GM12878 (cell line): Measurements from ENCODE around the gene BSND. TPM values are rescaled to one million over a fixed set of nuclear protein-coding genes. Genes with fewer than 3 reads are reported as not detected.

Source experiments
- ATAC-seq: fragments of 200-7000 bp; cut with Tn5 transposase; 3 replicates; pipeline ENCODE4 v1.9.1; 2020; ENCODE audit warnings: mild to moderate bottlenecking, moderate library complexity
- BruUV-seq: library from RNA; stranded (reverse); fragments of 400-500 nt; replicated peaks from 2 replicates; lab custom pipeline; 2021; lab: Mats Ljungman, UMichigan
- CTCF ChIA-PET: fragments of 300-600 bp; sonication (Branson Sonifier 250); formaldehyde crosslinking; extraction: SDS; loops from one replicate; lab custom pipeline; 2021; ENCODE audit warnings: inconsistent platforms; lab: Yijun Ruan, JAX
- POLR2A ChIA-PET: fragments of 350-600 bp; formaldehyde crosslinking; extraction: SDS; loops from one replicate; lab custom pipeline; 2021; ENCODE audit warnings: inconsistent platforms; lab: Charles Lee
- RAD21 ChIA-PET: fragments of 300-600 bp; sonication (Branson Sonifier 250); formaldehyde crosslinking; loops from one replicate; lab custom pipeline; 2023; ENCODE audit warnings: antibody characterized with exemption; ENCODE audit not compliant: unreplicated experiment; lab: Charles Lee
- SMC1A ChIA-PET: fragments of 300-600 bp; sonication (Branson Sonifier 250); formaldehyde crosslinking; loops from one replicate; lab custom pipeline; 2023; ENCODE audit not compliant: unreplicated experiment, uncharacterized antibody; lab: Charles Lee
- DNase-seq: peaks from one replicate; pipeline ENCODE4 v3.0.0-alpha.2; 2011; ENCODE audit warnings: low read depth, low spot score
- FAIRE-seq: peaks from 3 replicates; lab custom pipeline; 2011; peaks lifted over from hg19 to GRCh38; lab: Jason Lieb, UNC
- H2AFZ ChIP-seq: 2 replicates; pipeline ENCODE4 v1.6.0; 2011; ENCODE audit warnings: low read depth, low read length, control low read depth; ENCODE audit not compliant: control insufficient read depth
- H3K27ac ChIP-seq: 2 replicates; pipeline ENCODE4 v1.5.1; 2011; ENCODE audit warnings: control low read depth; ENCODE audit not compliant: control insufficient read depth, insufficient read depth
- H3K27me3 ChIP-seq, 2 experiments: replicated peaks in 1 of 2; 2 replicates each; pipeline versions ENCODE4 v1.6.0 to v1.6.1; 2011; ENCODE audit warnings: low read length in 1 of 2; ENCODE audit not compliant: control insufficient read depth in 2 of 2, insufficient read depth in 2 of 2
- H3K36me3 ChIP-seq, 2 experiments: 2 replicates each; pipeline ENCODE4 v1.5.1; 2011; ENCODE audit warnings: low read length in 1 of 2; ENCODE audit not compliant: control insufficient read depth in 2 of 2, insufficient read depth in 2 of 2
- H3K4me1 ChIP-seq: 2 replicates; pipeline ENCODE4 v1.6.1; 2011; ENCODE audit warnings: mild to moderate bottlenecking, low read length, moderate library complexity, mixed read lengths; ENCODE audit not compliant: control insufficient read depth, insufficient read depth
- H3K4me2 ChIP-seq: 2 replicates; pipeline ENCODE4 v1.6.0; 2011; ENCODE audit warnings: control low read depth; ENCODE audit not compliant: control insufficient read depth, insufficient read depth
- H3K4me3 ChIP-seq: fragments of 200-600 bp; sonication (generic); 2 replicates; pipeline ENCODE4 v1.5.1; 2016
- H3K79me2 ChIP-seq: 2 replicates; pipeline ENCODE4 v1.6.0; 2011; ENCODE audit warnings: low read length; ENCODE audit not compliant: control insufficient read depth, insufficient read depth
- H3K9ac ChIP-seq: 2 replicates; pipeline ENCODE4 v1.8.0; 2011; ENCODE audit warnings: low read length, control low read depth, mixed read lengths; ENCODE audit not compliant: control insufficient read depth, insufficient read depth
- H3K9me3 ChIP-seq: replicated peaks from 3 replicates; pipeline ENCODE4 v1.5.1; 2011; ENCODE audit warnings: mild to moderate bottlenecking, low read length; ENCODE audit not compliant: control insufficient read depth, insufficient read depth
- H4K20me1 ChIP-seq: 2 replicates; pipeline ENCODE4 v1.6.0; 2011; ENCODE audit not compliant: control insufficient read depth, insufficient read depth
- CHD1 ChIP-seq: IDR thresholded peaks from 2 replicates; pipeline ENCODE4 v1.6.1; 2012; ENCODE audit warnings: low read depth, low read length, improper control_type of control experiment
- E2F4 ChIP-seq: IDR thresholded peaks from 2 replicates; pipeline ENCODE4 v1.6.1; 2012; ENCODE audit warnings: low read depth, low read length, improper control_type of control experiment
- EED ChIP-seq: sonication (generic); IDR thresholded peaks from 2 replicates; pipeline ENCODE4 v1.6.1; 2016; ENCODE audit warnings: antibody characterized with exemption, low read depth
- HDGF ChIP-seq: fragments of 450-650 bp; IDR thresholded peaks from 2 replicates; pipeline ENCODE4 v1.6.1; 2016; ENCODE audit warnings: antibody characterized with exemption
- JUNB ChIP-seq: IDR thresholded peaks from 2 replicates; pipeline ENCODE4 v1.6.1; 2016; ENCODE audit warnings: antibody characterized with exemption, mild to moderate bottlenecking
- MYC ChIP-seq: IDR thresholded peaks from 2 replicates; pipeline ENCODE4 v1.6.1; 2011; ENCODE audit warnings: mild to moderate bottlenecking, low read length, moderate library complexity, inconsistent platforms; ENCODE audit not compliant: insufficient read depth, insufficient replicate concordance, insufficient read length, severe bottlenecking
- NFXL1 ChIP-seq: fragments of 450-650 bp; IDR thresholded peaks from 2 replicates; pipeline ENCODE4 v1.6.1; 2017; ENCODE audit warnings: antibody characterized with exemption, mild to moderate bottlenecking, borderline replicate concordance
- RB1 ChIP-seq: fragments of 450-650 bp; formaldehyde crosslinking; IDR thresholded peaks from 2 replicates; pipeline ENCODE4 v1.6.1; 2017; ENCODE audit warnings: mild to moderate bottlenecking, borderline replicate concordance
- SMARCA5 ChIP-seq: fragments of 450-650 bp; IDR thresholded peaks from 2 replicates; pipeline ENCODE4 v1.6.1; 2017; ENCODE audit warnings: mild to moderate bottlenecking
- SREBF2 ChIP-seq: IDR thresholded peaks from 2 replicates; pipeline ENCODE4 v1.6.1; 2012; ENCODE audit warnings: mild to moderate bottlenecking, low read length
- SRF ChIP-seq, 2 experiments: IDR thresholded peaks; 2 replicates each; pipeline ENCODE4 v1.6.1; 2011; ENCODE audit warnings: low read depth in 2 of 2, low read length in 2 of 2, mild to moderate bottlenecking in 1 of 2, moderate library complexity in 1 of 2
- STAT1 ChIP-seq: fragments of 450-650 bp; conservative IDR thresholded peaks from 2 replicates; pipeline ENCODE4 v1.6.1; 2014; ENCODE audit warnings: antibody characterized with exemption, mild to moderate bottlenecking
- WGBS: methylation state at CpG from one replicate; pipeline ENCODE4 v1.1.6; 2016; ENCODE audit warnings: low lambda C conversion rate; ENCODE audit not compliant: insufficient replicate concordance, insufficient coverage; ENCODE audit errors: missing lambda C conversion rate; 5-methylcytosine and 5-hydroxymethylcytosine counted together
- in situ Hi-C: fragments of 300-500 bp; cut with MboI; formaldehyde crosslinking; loops from 9 replicates; pipeline ENCODE4 v1.14.3; 2018; ENCODE audit warnings: mixed read lengths
- intact Hi-C: fragments of 100-400 bp; cut with micrococcal nuclease; formaldehyde crosslinking; loops from one replicate; pipeline ENCODE4 v1.14.2; 2022; ENCODE audit not compliant: unreplicated experiment
- polyA plus RNA-seq, 11 experiments: library from polyadenylated mRNA; depleted of rRNA in 4 of 11; unstranded in 6 of 11; stranded (reverse) in 5 of 11; fragments of >200 nt; fragmentation: Nextera tagmentation in 4 of 11; fragmentation: Illumina TruSeq in 1 of 11; extraction: Ambion mirVana in 4 of 11; extraction: Trizol in 1 of 11; gene quantifications; 1 replicate in 1 of 11; 2 replicates in 10 of 11; pipeline versions ENCODE4 v1.2.1 to v1.2.3, GENCODE V29; 2011 to 2016; ENCODE audit warnings: inconsistent platforms in 2 of 11, missing spikeins in 2 of 11, low read depth in 1 of 11
- total RNA-seq, 4 experiments: library from RNA; depleted of rRNA in 3 of 4; stranded (reverse); fragments of >200 nt in 3 of 4; fragmentation: Illumina TruSeq in 1 of 4; extraction: Trizol in 1 of 4; gene quantifications; 2 replicates each; pipeline versions ENCODE4 v1.2.1 to v1.2.3, GENCODE V29; 2013 to 2021

BSND gene
- total and polyA plus RNA-seq, 10 of the 15 experiments (the other 5 are each of a cell fraction or from before 2014, with no cell fraction given), result not detected

GRCh38 chr1:54988975-54989374, 9.8 kb upstream of the BSND start:
- ChIA-PET RAD21 (interaction anchor here (0.9 to 1.5 kb wide), 3 partner anchors 38 to 54 kb away, joined by 3 to 7 read pairs (median 5); no protein-coding TSS in a partner anchor), CTCF (interaction anchor here (1.1 to 19.5 kb wide), 2 partner anchors 33 to 41 kb away, joined by 5 to 436 read pairs; no protein-coding TSS in a partner anchor)
- in situ Hi-C loops, result no loop called here

More at GRCh38 chr1:54988975-54989374, 9.8 kb upstream of the BSND start:
- Histone ChIP-seq H4K20me1 (no peaks in the 10 kb centered on the region), H2AFZ (no peak overlapping the region), H3K4me1 (no peaks in the 10 kb centered on the region), H3K27ac (no peak overlapping the region), H3K9ac (no peak overlapping the region), H3K27me3 (peaks cover 0 to under 1% of the 10 kb centered on the region in 2 experiments; a peak in 3 of 4 replicates), H3K4me2 (no peak overlapping the region), H3K4me3 (no peak overlapping the region), H3K36me3 (no peaks in the 10 kb centered on the region), H3K79me2 (no peaks in the 10 kb centered on the region), H3K9me3 (no peaks in the 10 kb centered on the region)
- TF ChIP-seq CHD1, result no peak
- no peak for TF ChIP-seq JUNB
- no peak for TF ChIP-seq EED
- TF ChIP-seq SREBF2, result no peak
- no peak for TF ChIP-seq SRF (IDR thresholded peaks at IDR 0.05; ENCODE audit: low read depth in 2 of 2, low read length in 2 of 2)
- no peak for TF ChIP-seq RB1
- no peak for TF ChIP-seq E2F4
- TF ChIP-seq MYC, result no peak
- no peak for TF ChIP-seq SMARCA5
- no peak for TF ChIP-seq NFXL1
- TF ChIP-seq STAT1, result no peak
- no peak for TF ChIP-seq HDGF
- no peak for ATAC-seq
- intact Hi-C loops, result no loop called here
- ChIA-PET POLR2A (interaction anchor here (1.1 kb wide), 1 partner anchor 33 kb away, joined by 4 read pairs; no protein-coding TSS in a partner anchor), SMC1A (interaction anchor here (0.9 to 2.0 kb wide), 2 partner anchors 40 to 44 kb away, joined by 3 to 6 read pairs; no protein-coding TSS in a partner anchor)
- no TSS peak for BruUV-seq
- 25% methylated on average over 4 of the region's 4 CpGs for WGBS
- DNase-seq, result no peak
- FAIRE-seq, result no peak
